ENCODE measurements around the gene RGS13. TPM values are rescaled to one million over a fixed set of nuclear protein-coding genes. Genes with fewer than 3 reads are reported as not detected.

Gene RGS13
- total and polyA plus RNA-seq, 2 experiments from 2014 or later, result not detected

GRCh38 chr1:192620071-192620635 is 15.8 kb upstream of the RGS13 start:
- DNase-seq (ENCODE audit: low spot score) (no peak), ATAC-seq (no peak)
- H3K4me1 ChIP-seq (ENCODE audit: insufficient read depth), result no peaks in the 10 kb centered on the region
- Mint-ChIP-seq H3K27me3 (ENCODE audit: insufficient read depth, low read depth, poor library complexity) (peaks cover 1% of the 10 kb centered on the region), H3K9me3 (peaks cover 4% of the 10 kb centered on the region; the same call in 1 of the 3 replicates), H3K27ac (no peak overlapping the region), H3K4me1 (no peaks in the 10 kb centered on the region), H3K36me3 (ENCODE audit: low read depth) (no peaks in the 10 kb centered on the region), H3K4me3 (no peak overlapping the region)
- no peaks in the 10 kb centered on the region for H3K79me2 ChIP-seq (replicated peaks; ENCODE audit: insufficient read depth)
- H3K4me3 ChIP-seq, result no peak overlapping the region
- no peak for TF ChIP-seq ZNF462 (CRISPR knock-in tag; IDR thresholded peaks at IDR 0.05)
- TF ChIP-seq EZH2 (IDR thresholded peaks at IDR 0.05; ENCODE audit: low read depth, unreplicated experiment), result no peak
- TF ChIP-seq CTCF (conservative IDR thresholded peaks at IDR 0.05; ENCODE audit: low read depth in 2 of 2), result no peak
- no peak for TF ChIP-seq CREB1 (CRISPR knock-in tag; IDR thresholded peaks at IDR 0.05; ENCODE audit: low read depth)
- TF ChIP-seq JUNB (IDR thresholded peaks at IDR 0.05; ENCODE audit: unreplicated experiment), result no peak
- no peak for TF ChIP-seq ETS1 (IDR thresholded peaks at IDR 0.05)
- no peak overlapping the region for H3K4me2 ChIP-seq
- H3K27me3 ChIP-seq (ENCODE audit: insufficient read depth), result no peaks in the 10 kb centered on the region
- no peak overlapping the region for H3K27ac ChIP-seq (ENCODE audit: low read depth)
- no peaks in the 10 kb centered on the region for H4K20me1 ChIP-seq (replicated peaks; ENCODE audit: insufficient read depth)
- H3K9me2 ChIP-seq (ENCODE audit: insufficient read depth), result 0 out of 2 replicates have a peak, but pooled peaks cover 4% of the 10 kb centered on the region
- H3K36me3 ChIP-seq (ENCODE audit: insufficient read depth), result no peaks in the 10 kb centered on the region
- H3F3A ChIP-seq (replicated peaks; ENCODE audit: low read depth), result no peaks in the 10 kb centered on the region
- no peak overlapping the region for H2AFZ ChIP-seq
